Measurements from ENCODE around the gene ATP6V1B1. TPM values are rescaled to one million over a fixed set of nuclear protein-coding genes. Genes with fewer than 3 reads are reported as not detected.

The ATP6V1B1 gene

Small RNA genes within 50 kb of the gene (small RNA-seq; reads per million reads assigned to genes)
- gene RF02272 (ENCODE audit: low read depth) (not detected), gene RN7SL160P (ENCODE audit: low read depth) (not detected)
